ENCODE measurements around the gene MEGF6.

MEGF6 gene

DNA sequence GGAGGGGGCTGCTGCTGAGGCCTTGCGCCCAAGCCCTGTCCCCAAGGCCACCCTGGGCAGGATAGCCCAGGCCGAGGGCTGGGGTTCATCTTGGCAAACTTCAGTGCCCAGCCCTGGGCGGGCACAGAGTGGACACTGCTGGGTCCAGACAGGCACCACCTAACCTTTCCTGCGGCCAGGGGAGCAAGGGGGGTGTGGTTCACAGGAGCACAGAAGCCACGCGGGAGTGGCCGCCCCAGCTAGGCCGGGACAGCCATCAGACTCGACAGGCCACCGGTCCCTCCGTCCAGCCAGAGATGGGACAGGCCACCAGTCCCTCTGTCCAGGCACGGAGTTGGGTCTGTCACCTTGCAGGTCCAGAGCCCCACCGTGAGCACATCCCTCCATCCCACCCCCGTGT lies 127.9 kb downstream of the MEGF6 start:
- DNase-seq (ENCODE audit: low read depth), result no peak

DNA sequence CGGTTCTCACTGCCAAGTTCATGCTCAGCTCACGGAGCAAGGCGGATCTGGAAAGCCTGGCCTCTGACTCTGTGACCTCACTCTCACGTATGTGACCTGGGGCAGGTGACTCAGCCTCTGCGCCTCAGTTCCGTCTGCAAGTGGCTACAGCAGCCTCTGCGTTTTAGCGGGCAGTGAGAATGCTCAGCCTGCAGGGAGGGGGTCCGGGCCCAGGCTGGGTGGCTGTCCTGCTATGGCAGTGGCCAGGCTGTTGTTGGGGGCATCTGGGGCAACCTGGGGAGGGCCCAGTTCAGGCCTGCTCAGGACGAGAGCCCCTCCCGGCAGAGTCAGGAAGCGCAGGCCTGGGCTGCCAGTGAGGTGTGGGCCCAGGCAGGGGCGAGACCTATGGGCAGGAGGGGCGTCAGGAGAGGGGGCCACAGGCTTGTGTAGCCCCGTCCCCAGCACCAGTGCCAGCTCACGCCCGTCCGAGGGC lies 128.9 kb downstream of the MEGF6 start:
- no peak for DNase-seq (ENCODE audit: low read depth)

DNA sequence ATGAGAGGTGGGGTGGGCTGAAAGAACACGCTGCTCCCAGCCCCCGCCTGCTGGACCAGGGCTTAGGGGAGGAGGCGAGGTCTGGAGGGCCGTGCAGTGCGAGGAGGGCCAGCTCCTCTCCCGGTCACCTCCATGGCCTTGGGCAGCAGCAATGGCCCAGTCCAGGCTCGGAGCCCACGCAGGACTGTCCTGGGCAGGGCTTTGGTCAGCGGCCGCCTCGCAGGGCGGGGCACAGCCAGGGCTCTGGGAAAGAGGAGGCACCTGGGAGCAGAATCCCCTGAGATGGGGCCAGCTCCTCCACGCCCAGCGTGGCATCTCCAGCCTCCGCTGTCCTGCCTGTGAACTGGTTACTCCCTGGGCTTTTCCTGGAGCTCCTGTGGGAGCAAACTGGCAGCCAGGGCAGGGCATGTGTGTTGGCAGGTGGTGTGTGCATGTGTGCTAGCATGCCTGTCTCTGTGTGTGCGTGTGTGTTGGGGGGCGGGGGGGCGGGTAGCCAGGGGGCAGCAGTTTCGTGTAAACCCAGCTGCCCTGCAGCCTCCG lies 129.4 kb downstream of the MEGF6 start:
- DNase-seq (ENCODE audit: low read depth), result no peak

DNA sequence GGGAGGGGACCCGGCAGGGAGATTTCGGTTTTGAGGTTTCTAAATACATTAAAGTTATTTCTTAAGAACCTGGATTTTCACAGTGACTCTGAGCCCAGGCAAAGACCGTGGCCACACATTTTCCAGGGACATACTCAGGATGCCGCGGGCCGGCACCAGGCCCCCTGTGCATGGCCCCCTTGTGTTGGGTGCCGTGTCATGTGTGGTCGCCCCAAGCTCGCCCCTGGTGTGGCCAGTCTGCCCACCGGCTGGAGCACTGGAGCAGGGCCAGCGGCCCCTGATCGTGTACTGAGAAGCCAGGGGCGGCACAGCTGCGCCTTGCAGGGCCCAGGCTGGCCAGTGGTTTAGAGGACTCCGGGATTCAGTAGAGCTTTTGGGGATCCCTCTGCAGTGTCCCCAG lies 130.3 kb downstream of the MEGF6 start:
- DNase-seq (ENCODE audit: low read depth), result no peak

DNA sequence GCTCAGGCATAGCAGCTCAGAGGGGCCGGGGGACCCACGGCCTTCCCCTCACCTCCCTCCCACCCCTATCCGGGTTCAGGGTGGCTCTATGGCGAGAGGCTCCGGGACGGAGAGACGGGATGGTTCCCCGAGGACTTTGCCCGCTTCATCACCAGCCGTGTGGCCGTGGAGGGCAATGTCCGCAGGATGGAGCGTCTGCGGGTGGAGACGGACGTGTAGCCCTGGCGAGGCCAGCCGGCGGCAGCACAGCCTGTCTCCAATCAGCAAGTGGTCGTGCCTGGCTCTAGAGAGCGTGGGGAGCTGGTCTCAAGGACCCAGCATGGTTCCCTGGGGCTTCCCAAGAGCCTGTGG lies 131.0 kb downstream of the MEGF6 start:
- no peak for DNase-seq (ENCODE audit: low read depth)

DNA sequence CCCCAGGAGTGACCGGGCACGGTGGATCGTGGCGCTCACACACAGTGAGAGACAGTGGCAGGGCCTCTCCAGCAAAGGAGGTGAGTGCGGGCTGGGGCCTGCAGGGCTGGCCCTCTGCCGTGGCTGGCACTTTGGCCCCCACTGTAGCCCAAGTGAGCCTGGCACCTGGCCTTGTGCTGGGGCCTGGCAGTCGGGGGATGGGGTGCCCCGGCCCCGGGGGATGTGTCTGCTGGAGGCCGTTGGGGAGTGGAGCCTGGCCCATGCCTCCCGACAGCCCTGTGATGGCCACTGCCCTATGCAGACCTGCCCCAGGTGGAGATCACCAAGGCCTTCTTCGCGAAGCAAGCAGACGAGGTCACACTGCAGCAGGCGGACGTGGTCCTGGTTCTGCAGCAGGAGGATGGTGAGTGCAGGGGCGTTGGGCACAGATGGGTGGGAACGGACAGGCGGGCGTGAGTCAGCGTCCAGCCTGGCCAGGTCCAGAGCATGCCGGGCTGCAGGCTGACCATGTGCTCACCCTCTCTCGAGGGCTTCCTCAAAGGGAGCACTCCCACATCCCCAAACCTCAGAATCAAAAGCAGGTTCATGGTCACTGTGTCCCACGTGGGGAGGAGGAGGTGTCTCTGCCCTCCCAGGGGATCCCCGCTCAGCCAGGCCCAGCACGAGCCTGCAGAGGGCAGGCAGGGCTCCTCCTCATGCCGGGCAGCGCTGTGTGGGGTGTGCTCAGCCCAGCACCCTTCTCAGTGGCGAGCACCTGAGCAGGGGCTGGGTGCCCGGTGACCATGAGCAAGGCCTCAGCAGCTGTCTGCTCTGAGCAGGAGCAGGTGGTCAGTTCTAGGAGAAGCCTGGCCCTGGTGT lies 131.6 kb downstream of the MEGF6 start:
- no peak for DNase-seq (ENCODE audit: low read depth)

DNA sequence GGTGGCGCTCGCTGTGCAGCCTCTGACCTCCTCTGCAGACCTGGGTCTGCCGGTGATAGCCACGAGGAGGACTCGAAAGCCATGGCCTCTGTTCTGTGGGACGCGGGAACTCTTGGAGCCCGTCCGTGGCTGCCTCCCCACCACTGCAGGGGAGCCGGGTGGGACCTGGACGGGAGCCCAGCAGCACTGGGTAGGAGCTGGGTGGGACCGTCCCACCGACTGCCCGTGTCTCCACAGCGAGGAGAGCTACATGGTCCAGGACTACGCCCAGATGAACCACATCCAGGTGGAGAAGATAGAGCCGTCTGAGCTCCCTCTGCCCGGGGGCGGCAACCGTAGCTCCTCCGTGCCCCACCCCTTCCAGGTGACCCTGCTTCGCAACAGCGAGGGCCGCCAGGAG lies 133.1 kb downstream of the MEGF6 start:
- DNase-seq (ENCODE audit: low read depth), result no peak

DNA sequence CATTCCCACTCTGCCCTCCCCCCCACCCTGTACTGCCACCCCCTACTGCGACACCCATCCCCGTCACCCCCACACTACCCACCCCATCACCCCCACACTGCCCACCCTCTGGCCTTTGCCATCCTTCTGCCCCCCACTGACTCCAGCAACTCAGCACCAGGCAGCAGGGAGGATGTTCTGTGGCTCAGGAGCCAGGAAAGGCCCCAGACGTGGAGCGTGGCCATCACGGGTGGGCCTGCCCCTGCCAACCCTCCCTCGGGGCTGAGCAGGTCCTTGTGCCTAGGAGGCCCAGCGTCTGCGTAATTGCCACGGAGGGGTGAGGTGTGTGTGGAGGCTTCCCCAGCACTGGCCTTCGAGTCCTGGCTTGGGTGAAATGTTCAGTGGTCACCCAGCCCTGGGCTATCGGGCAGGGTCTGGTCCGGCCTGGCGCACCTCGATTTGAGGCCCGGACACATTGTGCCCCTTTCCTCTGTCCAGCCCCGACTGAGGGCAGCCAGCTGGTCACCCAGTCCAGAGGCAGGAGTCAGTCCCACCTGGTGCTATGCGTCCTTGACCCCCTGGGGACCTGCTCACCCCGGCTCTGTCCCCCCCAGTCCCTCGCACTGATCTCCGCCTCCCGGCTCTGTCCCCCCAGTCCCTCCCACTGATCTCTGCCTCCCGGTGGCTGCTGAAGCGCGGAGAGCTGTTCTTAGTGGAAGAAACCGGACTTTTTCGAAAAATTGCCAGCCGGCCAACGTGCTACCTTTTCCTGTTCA lies 133.9 kb downstream of the MEGF6 start:
- no peak for DNase-seq (ENCODE audit: low read depth)

DNA sequence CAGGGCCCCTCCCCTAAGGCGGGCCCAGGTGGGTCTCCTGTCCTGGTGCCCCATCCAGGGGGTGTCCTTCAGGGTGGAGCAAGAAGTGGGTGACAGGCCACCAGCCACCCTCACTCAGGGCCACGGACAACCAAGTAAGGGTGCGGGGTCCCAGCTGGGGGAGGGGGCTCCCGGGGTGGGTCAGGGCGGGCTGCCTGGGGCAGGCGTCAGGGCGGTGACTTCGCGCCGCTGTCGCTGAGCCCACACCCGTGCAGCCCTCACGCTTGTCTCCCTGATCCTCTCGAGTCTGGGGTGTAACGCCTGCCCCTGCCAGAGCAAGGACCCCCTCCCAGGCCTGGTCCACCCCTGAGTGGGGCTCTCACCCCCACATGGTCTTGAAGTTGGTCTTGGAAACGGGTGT lies 134.6 kb downstream of the MEGF6 start:
- DNase-seq (ENCODE audit: low read depth), result no peak

DNA sequence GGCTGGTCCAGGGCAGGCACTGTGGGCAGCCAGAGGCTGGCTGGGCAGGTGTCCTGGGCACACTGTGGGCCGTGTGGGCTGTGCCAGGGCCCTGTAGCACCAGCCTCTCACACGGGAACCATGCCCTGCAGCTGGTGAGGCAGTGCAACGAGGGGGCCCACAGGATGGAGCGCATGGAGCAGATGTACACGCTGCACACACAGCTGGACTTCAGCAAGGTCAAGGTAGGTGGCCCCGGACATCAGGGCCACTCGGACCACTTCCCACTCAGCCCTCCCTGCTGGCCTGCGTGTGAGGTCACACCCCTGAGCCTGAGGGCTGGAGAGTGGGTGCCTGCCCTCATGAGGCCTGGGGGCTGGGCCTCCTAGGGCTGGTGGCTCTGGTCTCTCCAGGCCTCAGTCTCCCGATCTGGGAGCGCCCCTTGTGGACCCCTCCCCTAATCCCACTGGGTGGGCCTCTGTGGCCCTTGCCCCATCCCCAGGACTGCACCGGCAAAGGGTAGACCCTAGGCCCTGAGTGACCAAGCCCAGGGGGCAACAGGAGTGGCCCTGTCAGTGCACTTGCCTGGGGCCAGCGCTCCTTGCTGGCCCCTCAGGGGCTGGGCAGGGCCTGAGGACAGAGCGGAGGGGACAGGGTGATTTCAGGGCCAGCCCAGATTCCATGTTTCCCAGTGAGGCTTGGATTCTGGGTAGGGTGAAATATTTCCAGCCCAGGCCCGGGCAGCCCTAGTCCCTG lies 135.3 kb downstream of the MEGF6 start:
- no peak for DNase-seq (ENCODE audit: low read depth)

DNA sequence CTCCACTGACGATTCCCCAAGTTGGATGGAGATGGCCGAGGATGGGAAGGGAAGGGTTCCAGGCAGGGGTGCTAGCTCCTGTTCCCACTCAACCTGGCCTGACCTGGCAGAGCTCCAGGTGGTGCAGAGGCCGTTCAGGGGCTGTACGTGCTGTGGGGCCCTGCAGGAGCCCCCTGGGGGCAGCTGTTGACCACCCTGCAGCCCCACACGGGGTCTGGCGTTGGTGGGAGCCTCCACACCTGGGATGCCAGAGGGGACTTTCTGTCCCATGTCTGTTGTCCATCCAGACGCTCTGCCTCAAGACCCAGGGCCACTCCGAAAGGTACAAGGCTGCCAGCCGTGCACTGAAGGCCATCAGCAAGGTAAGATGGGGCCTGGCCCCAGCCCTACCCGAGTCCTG lies 136.9 kb downstream of the MEGF6 start:
- DNase-seq (ENCODE audit: low read depth), result no peak

DNA sequence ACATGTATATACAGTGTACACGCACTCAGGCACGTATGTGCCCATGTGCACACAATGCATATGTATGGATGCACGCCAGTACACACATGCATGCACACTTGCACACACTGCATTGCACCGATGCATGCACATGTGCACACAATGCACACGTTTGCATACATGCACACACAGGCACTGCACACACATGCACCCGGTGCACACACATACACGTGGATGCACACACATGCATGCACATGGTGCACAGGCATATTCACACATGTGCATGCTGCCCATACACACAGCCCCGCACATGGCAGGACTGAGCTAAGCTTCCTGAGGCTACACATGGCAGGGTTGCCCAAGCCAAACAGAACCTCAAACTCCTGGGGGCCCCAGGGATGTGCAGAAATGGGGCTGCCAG lies 137.3 kb downstream of the MEGF6 start:
- DNase-seq (ENCODE audit: low read depth), result no peak

DNA sequence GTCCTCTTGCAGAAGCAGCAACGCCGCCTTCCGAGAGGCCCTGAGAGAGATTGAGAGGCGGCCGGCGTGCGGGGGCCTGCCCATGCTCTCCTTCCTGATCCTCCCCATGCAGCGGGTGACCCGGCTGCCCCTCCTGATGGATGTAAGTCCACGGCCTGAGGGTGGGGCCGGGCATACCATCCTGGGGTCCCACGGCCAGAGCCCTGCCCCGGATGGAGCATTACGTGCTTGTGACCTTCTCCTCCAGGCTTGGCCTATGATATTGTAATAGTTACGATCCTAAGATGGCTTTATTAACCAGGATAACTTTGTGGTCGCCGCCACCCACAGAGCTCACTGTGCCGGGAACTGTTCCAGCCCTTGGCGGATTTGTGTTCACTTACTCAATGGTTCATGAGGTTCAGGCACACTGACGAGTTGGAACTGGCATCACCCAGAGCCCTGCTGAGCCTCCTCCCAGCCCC lies 137.9 kb downstream of the MEGF6 start:
- DNase-seq (ENCODE audit: low read depth), result peak; percentile 22

DNA sequence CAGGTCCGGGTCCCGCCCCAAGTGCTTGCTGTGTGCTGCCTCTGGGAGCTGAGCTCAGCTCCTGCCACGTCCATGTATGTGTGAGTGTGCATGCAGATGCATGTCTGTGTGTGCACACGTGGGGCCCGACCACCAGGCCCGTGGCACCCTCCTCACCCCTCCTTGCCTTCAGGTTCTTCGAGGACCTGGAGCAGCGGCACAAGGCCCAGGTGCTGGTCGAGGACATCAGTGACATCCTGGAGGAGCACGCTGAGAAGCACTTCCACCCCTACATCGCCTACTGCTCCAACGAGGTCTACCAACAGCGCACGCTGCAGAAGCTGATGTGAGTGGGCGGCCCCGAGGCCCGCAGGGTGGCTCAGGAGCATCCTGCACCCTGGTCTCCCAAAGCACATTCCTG lies 138.4 kb downstream of the MEGF6 start:
- DNase-seq (ENCODE audit: low read depth), result no peak

DNA sequence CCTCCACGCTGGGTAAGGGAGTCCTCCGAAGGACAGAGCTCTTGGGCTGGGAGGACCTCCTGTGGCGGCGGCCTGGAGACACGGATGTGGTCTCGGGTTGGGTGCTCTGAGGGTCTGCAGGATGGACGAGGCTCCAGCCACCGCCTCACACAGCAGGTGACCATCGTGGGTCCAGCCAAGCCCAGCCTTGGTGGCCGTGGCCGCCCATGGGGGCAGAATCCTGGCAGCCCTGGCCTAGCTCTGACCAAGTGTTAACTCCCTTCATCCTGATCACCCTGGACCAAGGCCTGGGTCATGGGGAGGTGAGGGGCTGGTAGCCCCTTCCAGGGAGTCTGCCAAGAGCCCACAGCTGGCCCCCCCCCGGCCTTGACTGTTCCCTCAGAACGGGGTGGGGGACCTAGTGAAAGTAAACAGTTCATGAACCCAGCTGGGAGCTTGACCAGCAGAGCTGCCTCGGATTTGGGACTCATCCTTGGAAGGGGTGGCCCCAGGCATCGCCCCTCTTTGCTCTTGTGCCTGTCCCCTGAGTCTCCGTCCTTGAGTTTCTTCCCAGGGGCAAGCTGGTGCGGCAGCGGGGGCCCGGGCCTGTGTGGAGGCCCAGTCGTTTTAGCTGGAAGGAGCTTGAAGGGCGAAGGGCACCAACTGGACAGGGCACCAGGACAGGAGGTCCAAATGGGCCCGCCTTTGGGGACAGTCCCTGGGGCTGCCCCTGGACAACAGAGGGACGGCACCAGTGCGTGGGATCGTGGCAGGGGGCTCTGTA lies 139.0 kb downstream of the MEGF6 start:
- no peak for DNase-seq (ENCODE audit: low read depth)

DNA sequence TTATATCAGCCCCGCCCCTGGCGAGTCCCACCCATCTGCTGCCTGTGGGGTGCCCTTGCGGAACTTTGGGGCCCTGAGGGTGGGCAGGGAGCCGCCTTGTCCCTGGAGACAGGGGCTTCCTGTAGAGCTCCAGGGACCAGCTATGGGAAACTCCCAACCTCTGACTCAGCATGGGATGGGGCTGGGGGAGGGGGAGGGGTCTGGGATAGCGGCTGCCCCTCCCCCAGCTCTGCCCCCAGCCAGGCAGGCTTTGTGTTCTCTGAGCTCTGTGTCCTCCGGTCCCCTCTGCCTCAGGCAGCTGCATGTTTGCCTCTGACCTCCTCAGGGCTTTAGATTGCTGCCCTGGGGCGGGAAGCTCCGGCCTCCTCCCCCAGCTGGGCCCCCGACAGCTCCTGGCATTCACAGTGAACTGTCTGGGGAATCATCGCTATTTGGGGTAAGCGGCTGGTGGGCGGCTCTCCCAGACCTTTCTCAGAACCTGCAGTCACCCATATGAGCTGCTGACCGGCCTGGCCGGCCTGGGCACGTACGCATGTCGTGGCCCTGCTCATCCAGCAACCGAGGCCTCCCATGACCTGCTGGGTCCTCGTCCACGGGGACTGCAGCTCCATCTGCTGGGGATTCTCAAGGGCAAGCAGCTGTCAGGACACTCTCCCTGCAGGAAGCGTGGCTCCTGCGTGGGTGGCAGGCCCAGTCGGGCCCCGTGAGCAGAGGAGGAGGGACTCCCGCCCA lies 139.8 kb downstream of the MEGF6 start:
- DNase-seq (ENCODE audit: low read depth), result no peak

DNA sequence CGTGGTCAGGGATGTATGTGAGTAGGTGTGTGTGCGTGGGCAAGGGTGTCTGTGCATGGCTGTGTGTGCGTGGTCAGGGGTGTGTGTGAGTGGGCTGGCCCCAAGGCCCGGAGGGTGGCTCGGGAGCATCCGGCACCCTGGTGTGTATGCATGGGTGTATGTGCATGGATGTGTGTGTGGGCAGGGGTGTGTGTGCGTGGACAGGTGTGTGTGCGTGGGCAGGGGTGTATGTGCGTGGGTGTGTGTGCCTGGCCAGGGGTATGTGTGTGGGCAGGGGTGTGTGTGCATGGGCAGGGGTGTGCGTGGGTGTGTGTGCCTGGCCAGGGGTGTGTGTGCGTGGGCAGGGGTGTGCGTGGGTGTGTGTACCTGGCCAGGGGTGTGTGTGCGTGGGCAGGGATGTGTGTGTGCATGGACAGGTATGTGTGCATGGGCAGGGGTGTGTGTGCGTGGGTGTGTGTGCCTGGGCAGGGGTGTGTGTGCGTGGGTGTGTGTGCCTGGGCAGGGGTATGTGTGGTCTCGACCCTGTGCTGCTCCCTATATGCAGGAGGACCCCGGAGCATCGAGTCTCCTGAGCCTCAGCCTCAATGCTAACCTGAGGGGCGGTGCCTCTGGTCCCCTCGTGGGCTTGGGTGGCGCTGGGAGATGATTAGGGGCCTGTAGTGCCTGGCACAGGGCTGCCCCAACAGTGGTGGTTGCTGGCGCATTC lies 140.5 kb downstream of the MEGF6 start:
- DNase-seq (ENCODE audit: low read depth), result no peak

DNA sequence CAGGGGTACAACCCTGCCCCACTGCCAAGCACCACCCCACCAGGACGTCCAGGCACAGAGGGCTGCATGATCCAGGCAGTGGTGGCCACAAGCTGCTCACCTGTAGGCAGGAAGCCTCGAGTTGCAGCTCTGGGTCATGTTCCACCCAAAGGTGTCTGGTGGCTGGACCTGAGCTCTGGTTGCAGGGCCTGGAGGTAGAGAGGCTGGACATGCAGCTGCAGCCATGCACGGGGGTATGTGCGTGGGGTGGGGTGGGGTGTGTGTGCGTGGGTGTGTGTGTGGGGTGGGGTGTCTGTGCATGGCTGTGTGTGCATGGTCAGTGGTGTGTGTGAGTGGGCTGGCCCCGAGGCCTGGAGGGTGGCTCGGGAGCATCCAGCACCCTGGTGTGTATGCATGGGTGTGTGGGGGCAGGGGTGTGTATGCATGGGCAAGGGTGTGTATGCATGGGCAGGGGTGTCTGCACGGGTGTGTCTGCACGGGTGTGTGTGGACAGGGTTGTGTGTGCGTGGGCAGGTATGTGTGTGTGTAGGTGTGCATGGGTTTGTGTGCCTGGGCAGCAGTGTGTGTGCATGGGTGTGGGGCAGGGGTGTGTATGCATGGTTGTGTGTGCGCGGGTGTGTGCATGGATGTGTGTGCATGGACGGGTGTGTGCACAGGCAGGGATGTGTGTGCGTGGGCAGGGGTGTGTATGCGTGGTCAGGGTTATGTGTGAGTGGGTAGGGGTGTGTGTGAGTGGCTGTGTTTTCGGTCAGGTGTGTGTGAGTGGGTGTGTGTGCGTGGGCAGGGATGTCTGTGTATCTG lies 141.3 kb downstream of the MEGF6 start:
- no peak for DNase-seq (ENCODE audit: low read depth)

DNA sequence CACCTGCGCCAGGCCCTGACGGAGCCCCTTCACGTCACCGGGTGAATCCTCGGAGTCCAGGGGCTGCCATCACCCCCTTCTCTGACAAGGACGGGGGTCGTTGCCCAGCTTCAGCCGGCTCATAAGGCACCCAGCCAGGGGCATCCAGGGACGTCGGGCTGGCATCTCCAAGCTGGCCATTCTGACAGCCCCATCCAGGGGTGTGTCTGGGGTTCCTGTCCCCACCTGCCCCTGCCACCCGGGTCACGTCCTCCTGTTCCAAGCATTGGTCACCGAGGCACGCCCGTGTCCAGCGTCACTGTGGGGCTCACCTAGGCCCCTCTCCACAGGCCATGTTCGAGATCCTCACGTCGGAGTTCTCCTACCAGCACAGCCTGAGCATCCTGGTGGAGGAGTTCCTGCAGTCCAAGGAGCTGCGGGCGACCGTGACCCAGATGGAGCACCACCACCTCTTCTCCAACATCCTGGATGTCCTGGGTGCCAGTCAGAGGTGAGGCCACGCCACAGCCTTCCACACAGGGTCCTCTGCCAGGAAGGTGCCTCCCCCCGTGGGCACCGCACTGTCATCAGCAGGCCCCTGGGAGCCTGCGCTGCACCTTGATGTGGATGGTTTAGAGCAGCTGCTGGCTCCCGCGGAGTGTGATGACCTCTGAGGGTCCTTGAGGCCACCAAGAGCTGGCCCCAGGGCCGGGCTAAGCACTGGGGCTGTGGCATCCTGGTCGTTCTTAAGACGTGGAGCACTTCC lies 142.0 kb downstream of the MEGF6 start:
- DNase-seq (ENCODE audit: low read depth), result no peak
